Activated T-cell treated with anti-CD3 and anti-CD28 coated beads for 24 hours (primary cell): ENCODE data around the gene NEK11.
"Not testable (repeated sequence)": the region's sequence is repeated elsewhere in the genome, so short reads cannot be mapped to it uniquely, and the experiment has no call there.

Experiments
- DNase-seq: peaks from one replicate; pipeline ENCODE4 v3.0.0-alpha.2; 2020; ENCODE audit warnings: low read depth

NEK11 gene

GRCh38 chr3:131361066-131361463, 334.4 kb downstream of the NEK11 start:
- DNase-seq, result not testable (repeated sequence)

- no peak for DNase-seq
Observed at GRCh38 chr3:131361464-131362421, 335.1 kb downstream of the NEK11 start.

- DNase-seq, result no peak
Observed at GRCh38 chr3:131363275-131363674, 336.6 kb downstream of the NEK11 start.

GRCh38 chr3:131370935-131371687, 344.4 kb downstream of the NEK11 start:
- DNase-seq, result no peak

- DNase-seq, result no peak
Observed at GRCh38 chr3:131371688-131372066, 345.0 kb downstream of the NEK11 start.

- DNase-seq, result no peak
Observed at GRCh38 chr3:131374741-131375140, 348.1 kb downstream of the NEK11 start.

GRCh38 chr3:131380821-131381444, 354.3 kb downstream of the NEK11 start:
- not testable (repeated sequence) for DNase-seq

- DNase-seq, result peak; percentile 93
Observed at GRCh38 chr3:131381445-131382291, 355.0 kb downstream of the NEK11 start, which contains the start of gene NUDT16. NUDT16 (plus strand) TSS chr3:131381774; CDS start chr3:131381805, 31 bp downstream.

GRCh38 chr3:131386429-131387165, 359.9 kb downstream of the NEK11 start:
- no peak for DNase-seq

- no peak for DNase-seq
Observed at GRCh38 chr3:131387796-131388489, 361.3 kb downstream of the NEK11 start.

GRCh38 chr3:131388490-131388799, 361.8 kb downstream of the NEK11 start:
- DNase-seq, result no peak

GRCh38 chr3:131390331-131390730, 363.7 kb downstream of the NEK11 start:
- no peak for DNase-seq

GRCh38 chr3:131393051-131393450, 366.4 kb downstream of the NEK11 start:
- no peak for DNase-seq

- DNase-seq, result no peak
Observed at GRCh38 chr3:131393868-131394267, 367.2 kb downstream of the NEK11 start.

- no peak for DNase-seq
Observed at GRCh38 chr3:131394400-131394799, 367.7 kb downstream of the NEK11 start.

- DNase-seq, result no peak
Observed at GRCh38 chr3:131396170-131396569, 369.5 kb downstream of the NEK11 start.

- no peak for DNase-seq
Observed at GRCh38 chr3:131397889-131398288, 371.2 kb downstream of the NEK11 start.
